Measurements from ENCODE around the gene SELENOP.
"Not testable (repeated sequence)": the region's sequence is repeated elsewhere in the genome, so short reads cannot be mapped to it uniquely, and the experiment has no call there.

SELENOP gene

GRCh38 chr5:42825422-42826148 is 13.9 kb upstream of the SELENOP start:
- Histone ChIP-seq H3K27ac (ENCODE audit: low read depth, low read length) (no peak overlapping the region), H3K4me3 (ENCODE audit: low read depth, low read length) (no peak overlapping the region), H3K4me1 (ENCODE audit: control insufficient read depth, insufficient read depth, low read length) (no peaks in the 10 kb centered on the region), H3K27me3 (ENCODE audit: control insufficient read depth, insufficient read depth, low read length) (no peaks in the 10 kb centered on the region), H3K36me3 (ENCODE audit: control insufficient read depth, insufficient read depth, low read length) (no peaks in the 10 kb centered on the region), H3K9me3 (ENCODE audit: control insufficient read depth, insufficient read depth, low read length) (no peaks in the 10 kb centered on the region), H3K9ac (ENCODE audit: low read depth, low read length) (no peak overlapping the region)

- Histone ChIP-seq H3K4me1 (ENCODE audit: control insufficient read depth, insufficient read depth, low read length) (no peaks in the 10 kb centered on the region), H3K36me3 (ENCODE audit: control insufficient read depth, insufficient read depth, low read length) (no peaks in the 10 kb centered on the region), H3K4me3 (ENCODE audit: low read depth, low read length) (no peak overlapping the region), H3K27ac (ENCODE audit: low read depth, low read length) (no peak overlapping the region), H3K27me3 (ENCODE audit: control insufficient read depth, insufficient read depth, low read length) (no peaks in the 10 kb centered on the region), H3K9ac (ENCODE audit: low read depth, low read length) (no peak overlapping the region), H3K9me3 (ENCODE audit: control insufficient read depth, insufficient read depth, low read length) (no peaks in the 10 kb centered on the region)
These were observed 12.8 kb upstream of the SELENOP start for GRCh38 chr5:42824347-42824976.

- Histone ChIP-seq H3K4me1 (ENCODE audit: control insufficient read depth, insufficient read depth, low read length) (no peaks in the 10 kb centered on the region), H3K4me3 (ENCODE audit: low read depth, low read length) (no peak overlapping the region), H3K36me3 (ENCODE audit: control insufficient read depth, insufficient read depth, low read length) (no peaks in the 10 kb centered on the region), H3K27me3 (ENCODE audit: control insufficient read depth, insufficient read depth, low read length) (no peaks in the 10 kb centered on the region), H3K9ac (ENCODE audit: low read depth, low read length) (no peak overlapping the region), H3K9me3 (ENCODE audit: control insufficient read depth, insufficient read depth, low read length) (no peaks in the 10 kb centered on the region), H3K27ac (ENCODE audit: low read depth, low read length) (no peak overlapping the region)
These were observed 10.9 kb upstream of the SELENOP start for GRCh38 chr5:42822548-42822947.

GRCh38 chr5:42819745-42820144 is 8.1 kb upstream of the SELENOP start:
- no peaks in the 10 kb centered on the region for H3K36me3 ChIP-seq (ENCODE audit: control insufficient read depth, insufficient read depth, low read length)
- H3K27ac ChIP-seq (ENCODE audit: low read depth, low read length) = no peak overlapping the region
- H3K4me3 ChIP-seq (ENCODE audit: low read depth, low read length) = no peak overlapping the region
- no peak overlapping the region for H3K9ac ChIP-seq (ENCODE audit: low read depth, low read length)
- H3K4me1 ChIP-seq (ENCODE audit: control insufficient read depth, insufficient read depth, low read length) = 0 out of 2 replicates have a peak, but pooled peaks cover 2% of the 10 kb centered on the region
- H3K27me3 ChIP-seq (ENCODE audit: control insufficient read depth, insufficient read depth, low read length) = no peaks in the 10 kb centered on the region
- no peaks in the 10 kb centered on the region for H3K9me3 ChIP-seq (ENCODE audit: control insufficient read depth, insufficient read depth, low read length)

GRCh38 chr5:42816546-42816945 is 4.9 kb upstream of the SELENOP start:
- H3K36me3 ChIP-seq (ENCODE audit: control insufficient read depth, insufficient read depth, low read length); H3K9ac ChIP-seq (ENCODE audit: low read depth, low read length); H3K27me3 ChIP-seq (ENCODE audit: control insufficient read depth, insufficient read depth, low read length); H3K4me3 ChIP-seq (ENCODE audit: low read depth, low read length); H3K9me3 ChIP-seq (ENCODE audit: control insufficient read depth, insufficient read depth, low read length); H3K27ac ChIP-seq (ENCODE audit: low read depth, low read length): not testable (repeated sequence)
- peaks cover 30% of the 10 kb centered on the region for H3K4me1 ChIP-seq (ENCODE audit: control insufficient read depth, insufficient read depth, low read length)

GRCh38 chr5:42813533-42813932 is 1.8 kb upstream of the SELENOP start:
- Histone ChIP-seq H3K27me3 (ENCODE audit: control insufficient read depth, insufficient read depth, low read length) (no peaks in the 10 kb centered on the region), H3K4me3 (ENCODE audit: low read depth, low read length) (no peak overlapping the region), H3K9ac (ENCODE audit: low read depth, low read length) (no peak overlapping the region), H3K9me3 (ENCODE audit: control insufficient read depth, insufficient read depth, low read length) (no peaks in the 10 kb centered on the region), H3K36me3 (ENCODE audit: control insufficient read depth, insufficient read depth, low read length) (no peaks in the 10 kb centered on the region), H3K27ac (ENCODE audit: low read depth, low read length) (peak overlapping the region; percentile 98), H3K4me1 (ENCODE audit: control insufficient read depth, insufficient read depth, low read length) (peaks cover 41% of the 10 kb centered on the region)

GRCh38 chr5:42812620-42813019 is 928 bp upstream of the SELENOP start:
- no peak overlapping the region for H3K9ac ChIP-seq (ENCODE audit: low read depth, low read length)
- H3K4me3 ChIP-seq (ENCODE audit: low read depth, low read length) = no peak overlapping the region

GRCh38 chr5:42810834-42811590 is 680 bp downstream of the SELENOP start:
- no peaks in the 10 kb centered on the region for H3K27me3 ChIP-seq (ENCODE audit: control insufficient read depth, insufficient read depth, low read length)
- H3K9ac ChIP-seq (ENCODE audit: low read depth, low read length) = peak overlapping the region; percentile 69
- H3K4me1 ChIP-seq (ENCODE audit: control insufficient read depth, insufficient read depth, low read length) = peaks cover 41% of the 10 kb centered on the region
- peak overlapping the region; percentile 55 for H3K4me3 ChIP-seq (ENCODE audit: low read depth, low read length)
- H3K9me3 ChIP-seq (ENCODE audit: control insufficient read depth, insufficient read depth, low read length) = no peaks in the 10 kb centered on the region
- peak overlapping the region; percentile 98 for H3K27ac ChIP-seq (ENCODE audit: low read depth, low read length)
- H3K36me3 ChIP-seq (ENCODE audit: control insufficient read depth, insufficient read depth, low read length) = peaks cover 12% of the 10 kb centered on the region

More at GRCh38 chr5:42812620-42813019, 928 bp upstream of the SELENOP start:
- peaks cover 41% of the 10 kb centered on the region for H3K4me1 ChIP-seq (ENCODE audit: control insufficient read depth, insufficient read depth, low read length)
- no peaks in the 10 kb centered on the region for H3K27me3 ChIP-seq (ENCODE audit: control insufficient read depth, insufficient read depth, low read length)
- H3K36me3 ChIP-seq (ENCODE audit: control insufficient read depth, insufficient read depth, low read length) = no peaks in the 10 kb centered on the region
- H3K9me3 ChIP-seq (ENCODE audit: control insufficient read depth, insufficient read depth, low read length) = no peaks in the 10 kb centered on the region
- H3K27ac ChIP-seq (ENCODE audit: low read depth, low read length) = peak overlapping the region; percentile 98

GRCh38 chr5:42808888-42809611 is 2.6 kb downstream of the SELENOP start:
- Histone ChIP-seq H3K27me3 (ENCODE audit: control insufficient read depth, insufficient read depth, low read length) (no peaks in the 10 kb centered on the region), H3K27ac (ENCODE audit: low read depth, low read length) (no peak overlapping the region), H3K4me1 (ENCODE audit: control insufficient read depth, insufficient read depth, low read length) (peaks cover 33% of the 10 kb centered on the region), H3K9me3 (ENCODE audit: control insufficient read depth, insufficient read depth, low read length) (no peaks in the 10 kb centered on the region), H3K36me3 (ENCODE audit: control insufficient read depth, insufficient read depth, low read length) (peaks cover 27% of the 10 kb centered on the region), H3K4me3 (ENCODE audit: low read depth, low read length) (no peak overlapping the region), H3K9ac (ENCODE audit: low read depth, low read length) (no peak overlapping the region)

- Histone ChIP-seq H3K4me3 (ENCODE audit: low read depth, low read length) (no peak overlapping the region), H3K36me3 (ENCODE audit: control insufficient read depth, insufficient read depth, low read length) (peaks cover 33% of the 10 kb centered on the region), H3K4me1 (ENCODE audit: control insufficient read depth, insufficient read depth, low read length) (peaks cover 23% of the 10 kb centered on the region), H3K27ac (ENCODE audit: low read depth, low read length) (no peak overlapping the region), H3K27me3 (ENCODE audit: control insufficient read depth, insufficient read depth, low read length) (no peaks in the 10 kb centered on the region), H3K9me3 (ENCODE audit: control insufficient read depth, insufficient read depth, low read length) (no peaks in the 10 kb centered on the region), H3K9ac (ENCODE audit: low read depth, low read length) (no peak overlapping the region)
These were observed 3.8 kb downstream of the SELENOP start for GRCh38 chr5:42807722-42808447.

Data from HUES48 (cell line).